ENCODE results near the gene MYPOP. TPM values are rescaled to one million over a fixed set of nuclear protein-coding genes. Genes with fewer than 3 reads are reported as not detected.

Gene MYPOP
- total and polyA plus RNA-seq, 9 of the 15 experiments (the other 6 are each of a cell fraction or from before 2014, with no cell fraction given), result 0.32 to 7.6 (median 1.6) TPM

GRCh38 chr19:45885556-45886426, 16.6 kb downstream of the MYPOP start, which contains the start of gene IRF2BP1 (continued):
- TF ChIP-seq, protein P1, sequence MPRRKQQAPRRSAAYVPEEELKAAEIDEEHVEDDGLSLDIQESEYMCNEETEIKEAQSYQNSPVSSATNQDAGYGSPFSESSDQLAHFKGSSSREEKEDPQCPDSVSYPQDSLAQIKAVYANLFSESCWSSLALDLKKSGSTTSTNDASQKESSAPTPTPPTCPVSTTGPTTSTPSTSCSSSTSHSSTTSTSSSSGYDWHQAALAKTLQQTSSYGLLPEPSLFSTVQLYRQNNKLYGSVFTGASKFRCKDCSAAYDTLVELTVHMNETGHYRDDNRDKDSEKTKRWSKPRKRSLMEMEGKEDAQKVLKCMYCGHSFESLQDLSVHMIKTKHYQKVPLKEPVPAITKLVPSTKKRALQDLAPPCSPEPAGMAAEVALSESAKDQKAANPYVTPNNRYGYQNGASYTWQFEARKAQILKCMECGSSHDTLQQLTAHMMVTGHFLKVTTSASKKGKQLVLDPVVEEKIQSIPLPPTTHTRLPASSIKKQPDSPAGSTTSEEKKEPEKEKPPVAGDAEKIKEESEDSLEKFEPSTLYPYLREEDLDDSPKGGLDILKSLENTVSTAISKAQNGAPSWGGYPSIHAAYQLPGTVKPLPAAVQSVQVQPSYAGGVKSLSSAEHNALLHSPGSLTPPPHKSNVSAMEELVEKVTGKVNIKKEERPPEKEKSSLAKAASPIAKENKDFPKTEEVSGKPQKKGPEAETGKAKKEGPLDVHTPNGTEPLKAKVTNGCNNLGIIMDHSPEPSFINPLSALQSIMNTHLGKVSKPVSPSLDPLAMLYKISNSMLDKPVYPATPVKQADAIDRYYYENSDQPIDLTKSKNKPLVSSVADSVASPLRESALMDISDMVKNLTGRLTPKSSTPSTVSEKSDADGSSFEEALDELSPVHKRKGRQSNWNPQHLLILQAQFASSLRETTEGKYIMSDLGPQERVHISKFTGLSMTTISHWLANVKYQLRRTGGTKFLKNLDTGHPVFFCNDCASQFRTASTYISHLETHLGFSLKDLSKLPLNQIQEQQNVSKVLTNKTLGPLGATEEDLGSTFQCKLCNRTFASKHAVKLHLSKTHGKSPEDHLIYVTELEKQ (CRISPR knock-in tag; IDR thresholded peaks at IDR 0.05), result no peak
- TF ChIP-seq MNT (conservative IDR thresholded peaks at IDR 0.05) (peak in 1 of 2 experiments; percentile 29; a peak in 1 of 4 replicates), MEF2A (IDR thresholded peaks at IDR 0.05; ENCODE audit: control insufficient read depth, low read depth, low read length) (no peak), ZNF699 (CRISPR knock-in tag; IDR thresholded peaks at IDR 0.05; ENCODE audit: insufficient replicate concordance) (no peak), POLR2G (IDR thresholded peaks at IDR 0.05; ENCODE audit: low read depth, low read length) (peak; percentile 81), PRPF4 (IDR thresholded peaks at IDR 0.05; ENCODE audit: insufficient read depth, low read depth, low read length, poor library complexity, severe bottlenecking) (no peak), CHD2 (IDR thresholded peaks at IDR 0.05; ENCODE audit: low read depth, low read length) (no peak), SMAD4 (CRISPR knock-in tag; conservative IDR thresholded peaks at IDR 0.05) (peak; percentile 61), ZFP91 (CRISPR knock-in tag; IDR thresholded peaks at IDR 0.05) (peak; percentile 98), ASH1L (IDR thresholded peaks at IDR 0.05; ENCODE audit: borderline replicate concordance, low read depth, partially characterized antibody) (no peak)
